GM23338 (cell line): Measurements from ENCODE around the gene EYS. TPM values are rescaled to one million over a fixed set of nuclear protein-coding genes. Genes with fewer than 3 reads are reported as not detected.
A peak's percentile ranks its signal among the peaks of the same experiment; 100 is the strongest.

Experiments
- ATAC-seq: fragments of 200-7000 bp; cut with Tn5 transposase; 3 replicates; pipeline ENCODE4 v1.9.1; 2020
- DNase-seq: peaks from one replicate; pipeline ENCODE4 v3.0.0-alpha.2; 2015; ENCODE audit warnings: low spot score
- H2AFZ ChIP-seq: fragments of 200-600 bp; sonication (generic); 2 replicates; pipeline ENCODE4 v1.8.0; 2016; ENCODE audit warnings: antibody characterized with exemption, mild to moderate bottlenecking, moderate library complexity
- H3F3A ChIP-seq: fragments of 200-600 bp; sonication (generic); replicated peaks from 2 replicates; pipeline ENCODE4 v1.8.0; 2017; ENCODE audit warnings: antibody characterized with exemption, mixed run types, low read depth
- H3K27ac ChIP-seq: fragments of 200-600 bp; sonication (generic); 2 replicates; pipeline ENCODE4 v1.6.1; 2016; ENCODE audit warnings: low read depth
- H3K27me3 ChIP-seq: fragments of 200-600 bp; sonication (generic); 2 replicates; pipeline ENCODE4 v1.8.0; 2016; ENCODE audit warnings: mild to moderate bottlenecking, mixed run types, moderate library complexity; ENCODE audit not compliant: insufficient read depth
- H3K36me3 ChIP-seq: fragments of 200-600 bp; sonication (generic); 2 replicates; pipeline ENCODE4 v1.8.0; 2016; ENCODE audit warnings: mild to moderate bottlenecking; ENCODE audit not compliant: insufficient read depth
- H3K4me1 ChIP-seq: fragments of 200-600 bp; sonication (generic); 2 replicates; pipeline ENCODE4 v1.8.0; 2016; ENCODE audit warnings: mild to moderate bottlenecking, moderate library complexity; ENCODE audit not compliant: insufficient read depth
- H3K4me2 ChIP-seq: fragments of 200-600 bp; sonication (generic); 2 replicates; pipeline ENCODE4 v1.7.1; 2017; ENCODE audit warnings: mixed run types
- H3K4me3 ChIP-seq: fragments of 200-600 bp; sonication (generic); 2 replicates; pipeline ENCODE4 v1.6.1; 2016; ENCODE audit warnings: mixed run types
- H3K79me2 ChIP-seq: fragments of 200-600 bp; sonication (generic); replicated peaks from 2 replicates; pipeline ENCODE4 v1.8.0; 2017; ENCODE audit warnings: mild to moderate bottlenecking; ENCODE audit not compliant: insufficient read depth
- H3K9me2 ChIP-seq: fragments of 200-600 bp; sonication (generic); 2 replicates; pipeline ENCODE4 v1.8.0; 2017; ENCODE audit not compliant: insufficient read depth
- H4K20me1 ChIP-seq: fragments of 200-600 bp; sonication (generic); replicated peaks from 2 replicates; pipeline ENCODE4 v1.8.0; 2017; ENCODE audit warnings: mild to moderate bottlenecking; ENCODE audit not compliant: insufficient read depth
- H3K27ac Mint-ChIP-seq: 2 replicates; pipeline ENCODE4 v1.8.0; 2020; ENCODE audit warnings: inconsistent platforms, mild to moderate bottlenecking, moderate library complexity, mixed read lengths
- H3K27me3 Mint-ChIP-seq: 3 replicates; pipeline ENCODE4 v1.8.0; 2022; ENCODE audit warnings: low read depth, mild to moderate bottlenecking, moderate library complexity, mixed read lengths, inconsistent platforms; ENCODE audit not compliant: insufficient read depth, poor library complexity
- H3K36me3 Mint-ChIP-seq: 3 replicates; pipeline ENCODE4 v1.8.0; 2021; ENCODE audit warnings: low read depth, mild to moderate bottlenecking, inconsistent platforms, moderate library complexity, mixed read lengths
- H3K4me1 Mint-ChIP-seq: 3 replicates; pipeline ENCODE4 v1.8.0; 2020; ENCODE audit warnings: mild to moderate bottlenecking, inconsistent platforms, mixed read lengths
- H3K4me3 Mint-ChIP-seq: 3 replicates; pipeline ENCODE4 v1.8.0; 2021; ENCODE audit warnings: moderate library complexity, mild to moderate bottlenecking, inconsistent platforms, mixed read lengths
- H3K9me3 Mint-ChIP-seq: 3 replicates; pipeline ENCODE4 v1.8.0; 2020; ENCODE audit warnings: moderate library complexity, mild to moderate bottlenecking, inconsistent platforms, mixed read lengths
- CREB1 ChIP-seq: fragments of 250-450 bp; sonication (Bioruptor Pico); IDR thresholded peaks from 2 replicates; pipeline ENCODE4 v1.5.0; 2020; ENCODE audit warnings: low read depth, mild to moderate bottlenecking, moderate library complexity
- EZH2 ChIP-seq: fragments of 200-600 bp; sonication (generic); IDR thresholded peaks from one replicate; pipeline ENCODE4 v1.8.0; 2017; ENCODE audit warnings: antibody characterized with exemption, mild to moderate bottlenecking, low read depth; ENCODE audit not compliant: unreplicated experiment
- EZH2phosphoT487 ChIP-seq: fragments of 200-600 bp; sonication (generic); IDR thresholded peaks from one replicate; pipeline ENCODE4 v1.8.1; 2018; ENCODE audit warnings: antibody characterized with exemption; ENCODE audit not compliant: unreplicated experiment
- NANOG ChIP-seq: IDR thresholded peaks from 2 replicates; pipeline ENCODE4 v1.6.1; 2016; ENCODE audit warnings: antibody characterized with exemption, borderline replicate concordance
- POLR2AphosphoS5 ChIP-seq: IDR thresholded peaks from 2 replicates; pipeline ENCODE4 v1.6.1; 2016; ENCODE audit warnings: antibody characterized with exemption, low read depth
- STAT1 ChIP-seq: IDR thresholded peaks from one replicate; pipeline ENCODE4 v1.6.1; 2016; ENCODE audit warnings: antibody characterized with exemption; ENCODE audit not compliant: unreplicated experiment
- ZNF114 ChIP-seq: fragments of 250-450 bp; sonication (Bioruptor Pico); IDR thresholded peaks from 2 replicates; pipeline ENCODE4 v1.5.0; 2020; ENCODE audit warnings: mild to moderate bottlenecking, moderate library complexity
- ZNF331 ChIP-seq: fragments of 250-450 bp; sonication (Bioruptor Pico); IDR thresholded peaks from 2 replicates; pipeline ENCODE4 v1.5.0; 2020; ENCODE audit warnings: low read depth, mild to moderate bottlenecking, moderate library complexity
- polyA plus RNA-seq: library from polyadenylated mRNA; unstranded; fragments of >200 nt; fragmentation: Nextera tagmentation; extraction: Ambion mirVana; gene quantifications from 2 replicates; pipeline ENCODE4 v1.2.1, GENCODE V29; 2016
- total RNA-seq: library from RNA; depleted of rRNA; stranded (reverse); fragments of >200 nt; shearing (Covaris generic); gene quantifications from 2 replicates; pipeline ENCODE4 v1.2.3, GENCODE V29; 2014
- TF ChIP-seq, protein P1 (sequence below), 2 experiments: fragments of 200-600 bp in 1 of 2; sonication (generic) in 1 of 2; conservative IDR thresholded peaks; 2 replicates each; pipeline versions ENCODE4 v1.5.1 to v1.6.1; 2016 to 2017; ENCODE audit warnings: antibody characterized with exemption in 2 of 2, low read depth in 2 of 2, mild to moderate bottlenecking in 2 of 2, moderate library complexity in 1 of 2
- TF ChIP-seq, protein P2 (sequence below): IDR thresholded peaks from one replicate; pipeline ENCODE4 v1.6.1; 2018; ENCODE audit warnings: antibody characterized with exemption; ENCODE audit not compliant: unreplicated experiment

Gene EYS
- total and polyA plus RNA-seq, 2 experiments from 2014 or later: 0.38 to 0.52 TPM

DNA sequence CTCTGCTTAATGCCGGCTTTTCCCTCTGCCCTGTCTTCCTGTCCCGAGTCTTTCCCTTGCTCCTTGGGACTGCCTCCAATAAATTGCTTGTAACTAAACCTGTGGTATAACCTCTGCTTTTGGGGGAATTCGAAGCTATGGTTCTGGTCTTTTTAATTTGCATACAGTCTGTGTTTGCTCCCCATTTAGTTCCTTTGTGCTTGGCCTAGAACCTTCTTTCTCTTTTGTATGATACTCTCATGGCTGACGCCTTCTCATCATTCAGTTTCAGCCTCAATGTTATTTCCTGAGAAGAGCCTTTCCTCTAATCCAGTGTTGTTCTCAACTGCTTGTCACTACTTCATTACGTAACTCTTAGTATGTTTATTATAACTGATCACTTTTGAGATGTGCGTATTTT, 1823.4 kb downstream of the EYS start (continued):
- TF ChIP-seq EZH2: no peak
- no peak for TF ChIP-seq EZH2phosphoT487
- no peak for TF ChIP-seq CREB1 (CRISPR knock-in tag)
- no peak for TF ChIP-seq ZNF331 (CRISPR knock-in tag)
- TF ChIP-seq POLR2AphosphoS5: no peak
- TF ChIP-seq ZNF114 (CRISPR knock-in tag): no peak
- TF ChIP-seq NANOG: no peak

DNA sequence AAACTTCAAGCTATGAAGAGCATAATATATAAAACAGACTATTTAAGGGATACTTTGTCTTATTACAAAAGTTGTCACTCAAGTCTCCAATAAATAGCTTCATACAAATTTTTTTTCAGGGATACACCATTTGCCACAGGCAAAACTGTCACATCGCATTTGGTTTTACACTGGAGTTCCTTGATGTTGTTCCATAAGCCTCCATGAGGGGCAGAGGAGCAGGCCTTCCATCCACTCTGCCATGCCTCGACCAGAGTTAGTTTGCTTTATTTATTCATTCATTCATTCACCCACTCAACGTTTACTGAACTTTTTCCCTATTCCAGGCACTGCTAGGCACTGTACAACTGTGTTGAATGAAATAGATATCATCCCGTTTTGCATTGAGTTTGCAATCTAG, 1824.8 kb downstream of the EYS start:
- Mint-ChIP-seq H3K36me3 (peaks cover 10% of the 10 kb centered on the region; the same call in 2 of the 3 replicates), H3K4me3 (no peak overlapping the region), H3K27me3 (peaks cover 3% of the 10 kb centered on the region), H3K27ac (no peak overlapping the region), H3K9me3 (peaks cover 37% of the 10 kb centered on the region), H3K4me1 (no peaks in the 10 kb centered on the region)
- Histone ChIP-seq H3K36me3 (peaks cover 4% of the 10 kb centered on the region; the same call in 1 of the 2 replicates), H4K20me1 (no peaks in the 10 kb centered on the region), H3K27ac (no peak overlapping the region), H3K9me2 (no peaks in the 10 kb centered on the region), H3K4me3 (no peak overlapping the region), H3K4me1 (no peaks in the 10 kb centered on the region), H3K27me3 (no peaks in the 10 kb centered on the region), H2AFZ (no peak overlapping the region), H3K4me2 (no peak overlapping the region), H3F3A (no peaks in the 10 kb centered on the region), H3K79me2 (no peaks in the 10 kb centered on the region)
- peak; percentile 77 for ATAC-seq
- TF ChIP-seq EZH2 (no peak), POLR2AphosphoS5 (no peak), EZH2phosphoT487 (no peak)
- TF ChIP-seq, protein P1, sequence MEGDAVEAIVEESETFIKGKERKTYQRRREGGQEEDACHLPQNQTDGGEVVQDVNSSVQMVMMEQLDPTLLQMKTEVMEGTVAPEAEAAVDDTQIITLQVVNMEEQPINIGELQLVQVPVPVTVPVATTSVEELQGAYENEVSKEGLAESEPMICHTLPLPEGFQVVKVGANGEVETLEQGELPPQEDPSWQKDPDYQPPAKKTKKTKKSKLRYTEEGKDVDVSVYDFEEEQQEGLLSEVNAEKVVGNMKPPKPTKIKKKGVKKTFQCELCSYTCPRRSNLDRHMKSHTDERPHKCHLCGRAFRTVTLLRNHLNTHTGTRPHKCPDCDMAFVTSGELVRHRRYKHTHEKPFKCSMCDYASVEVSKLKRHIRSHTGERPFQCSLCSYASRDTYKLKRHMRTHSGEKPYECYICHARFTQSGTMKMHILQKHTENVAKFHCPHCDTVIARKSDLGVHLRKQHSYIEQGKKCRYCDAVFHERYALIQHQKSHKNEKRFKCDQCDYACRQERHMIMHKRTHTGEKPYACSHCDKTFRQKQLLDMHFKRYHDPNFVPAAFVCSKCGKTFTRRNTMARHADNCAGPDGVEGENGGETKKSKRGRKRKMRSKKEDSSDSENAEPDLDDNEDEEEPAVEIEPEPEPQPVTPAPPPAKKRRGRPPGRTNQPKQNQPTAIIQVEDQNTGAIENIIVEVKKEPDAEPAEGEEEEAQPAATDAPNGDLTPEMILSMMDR (conservative IDR thresholded peaks at IDR 0.05; ENCODE audit: low read depth in 2 of 2): peak in 1 of 2 experiments; percentile 22; a peak in 3 of 4 replicates
- DNase-seq: peak; percentile 43

DNA sequence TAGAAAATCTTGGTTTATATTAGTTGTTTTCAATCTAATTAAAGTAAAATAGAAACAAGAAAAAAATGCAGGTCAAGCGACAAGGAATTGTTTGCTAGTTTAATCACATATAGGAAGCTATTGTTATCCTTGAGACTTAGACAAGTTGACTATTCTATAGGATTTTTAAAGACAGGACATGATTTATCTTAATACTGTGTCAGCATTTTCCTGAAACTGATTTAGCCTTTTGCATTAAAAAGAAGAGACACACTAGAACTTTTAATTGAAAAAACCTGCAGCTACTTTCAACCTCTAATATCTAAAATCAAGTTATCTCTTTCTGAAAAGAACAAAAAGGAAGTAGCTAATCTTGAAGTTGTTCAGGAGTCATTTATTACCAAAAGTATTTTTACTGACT, 1825.2 kb downstream of the EYS start:
- no peaks in the 10 kb centered on the region for H3K4me1 Mint-ChIP-seq
- peaks cover 3% of the 10 kb centered on the region for H3K27me3 Mint-ChIP-seq
- H2AFZ ChIP-seq: no peak overlapping the region
- no peak overlapping the region for H3K27ac ChIP-seq
- H3K4me3 ChIP-seq: no peak overlapping the region
- no peaks in the 10 kb centered on the region for H4K20me1 ChIP-seq
- peaks cover 4% of the 10 kb centered on the region; the same call in 1 of the 2 replicates for H3K36me3 ChIP-seq
- no peak for DNase-seq
- no peak overlapping the region for H3K4me2 ChIP-seq
- peaks cover 10% of the 10 kb centered on the region; the same call in 2 of the 3 replicates for H3K36me3 Mint-ChIP-seq
- ATAC-seq: no peak
- no peaks in the 10 kb centered on the region for H3K9me2 ChIP-seq
- H3F3A ChIP-seq: no peaks in the 10 kb centered on the region
- no peaks in the 10 kb centered on the region for H3K79me2 ChIP-seq
- H3K27me3 ChIP-seq: no peaks in the 10 kb centered on the region
- no peak overlapping the region for H3K4me3 Mint-ChIP-seq
- H3K4me1 ChIP-seq: no peaks in the 10 kb centered on the region
- no peak overlapping the region for H3K27ac Mint-ChIP-seq
- H3K9me3 Mint-ChIP-seq: peaks cover 37% of the 10 kb centered on the region
- TF ChIP-seq CREB1 (CRISPR knock-in tag) (no peak), STAT1 (no peak), ZNF114 (CRISPR knock-in tag) (no peak), EZH2phosphoT487 (no peak), POLR2AphosphoS5 (no peak), EZH2 (no peak)
- TF ChIP-seq, protein P2, sequence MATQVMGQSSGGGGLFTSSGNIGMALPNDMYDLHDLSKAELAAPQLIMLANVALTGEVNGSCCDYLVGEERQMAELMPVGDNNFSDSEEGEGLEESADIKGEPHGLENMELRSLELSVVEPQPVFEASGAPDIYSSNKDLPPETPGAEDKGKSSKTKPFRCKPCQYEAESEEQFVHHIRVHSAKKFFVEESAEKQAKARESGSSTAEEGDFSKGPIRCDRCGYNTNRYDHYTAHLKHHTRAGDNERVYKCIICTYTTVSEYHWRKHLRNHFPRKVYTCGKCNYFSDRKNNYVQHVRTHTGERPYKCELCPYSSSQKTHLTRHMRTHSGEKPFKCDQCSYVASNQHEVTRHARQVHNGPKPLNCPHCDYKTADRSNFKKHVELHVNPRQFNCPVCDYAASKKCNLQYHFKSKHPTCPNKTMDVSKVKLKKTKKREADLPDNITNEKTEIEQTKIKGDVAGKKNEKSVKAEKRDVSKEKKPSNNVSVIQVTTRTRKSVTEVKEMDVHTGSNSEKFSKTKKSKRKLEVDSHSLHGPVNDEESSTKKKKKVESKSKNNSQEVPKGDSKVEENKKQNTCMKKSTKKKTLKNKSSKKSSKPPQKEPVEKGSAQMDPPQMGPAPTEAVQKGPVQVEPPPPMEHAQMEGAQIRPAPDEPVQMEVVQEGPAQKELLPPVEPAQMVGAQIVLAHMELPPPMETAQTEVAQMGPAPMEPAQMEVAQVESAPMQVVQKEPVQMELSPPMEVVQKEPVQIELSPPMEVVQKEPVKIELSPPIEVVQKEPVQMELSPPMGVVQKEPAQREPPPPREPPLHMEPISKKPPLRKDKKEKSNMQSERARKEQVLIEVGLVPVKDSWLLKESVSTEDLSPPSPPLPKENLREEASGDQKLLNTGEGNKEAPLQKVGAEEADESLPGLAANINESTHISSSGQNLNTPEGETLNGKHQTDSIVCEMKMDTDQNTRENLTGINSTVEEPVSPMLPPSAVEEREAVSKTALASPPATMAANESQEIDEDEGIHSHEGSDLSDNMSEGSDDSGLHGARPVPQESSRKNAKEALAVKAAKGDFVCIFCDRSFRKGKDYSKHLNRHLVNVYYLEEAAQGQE: no peak
